ENCODE data around the gene KIF5C.
"Not testable (repeated sequence)": the region's sequence is repeated elsewhere in the genome, so short reads cannot be mapped to it uniquely, and the experiment has no call there.

The KIF5C gene

GRCh38 chr2:148874868-148875341 is at the start of gene KIF5C:
TSS of gene KIF5C (plus strand) at chr2:148875227. CDS start at chr2:148875618, 391 bp downstream.
- DNase-seq (ENCODE audit: low spot score), result peak; percentile 87

GRCh38 chr2:148826791-148827190 is 48.2 kb upstream of the KIF5C start:
- no peak for DNase-seq (ENCODE audit: low spot score)

- DNase-seq (ENCODE audit: low spot score), result no peak
These were observed 46.1 kb upstream of the KIF5C start for GRCh38 chr2:148828941-148829340.

GRCh38 chr2:148829618-148830017 is 45.4 kb upstream of the KIF5C start:
- no peak for DNase-seq (ENCODE audit: low spot score)

GRCh38 chr2:148832637-148833036 is 42.4 kb upstream of the KIF5C start:
- DNase-seq (ENCODE audit: low spot score), result no peak

- DNase-seq (ENCODE audit: low spot score), result no peak
These were observed 33.0 kb upstream of the KIF5C start for GRCh38 chr2:148842050-148842449.

GRCh38 chr2:148848146-148848545 is 26.9 kb upstream of the KIF5C start:
- DNase-seq (ENCODE audit: low spot score), result no peak

- no peak for DNase-seq (ENCODE audit: low spot score)
These were observed 21.6 kb upstream of the KIF5C start for GRCh38 chr2:148853458-148853857.

GRCh38 chr2:148860037-148860436 is 15.0 kb upstream of the KIF5C start:
- DNase-seq (ENCODE audit: low spot score), result no peak

- no peak for DNase-seq (ENCODE audit: low spot score)
These were observed 13.7 kb upstream of the KIF5C start for GRCh38 chr2:148861367-148861766.

- DNase-seq (ENCODE audit: low spot score), result not testable (repeated sequence)
These were observed 12.5 kb upstream of the KIF5C start for GRCh38 chr2:148862478-148862877.

- no peak for DNase-seq (ENCODE audit: low spot score)
These were observed 9.5 kb upstream of the KIF5C start for GRCh38 chr2:148865512-148865911.

- no peak for DNase-seq (ENCODE audit: low spot score)
These were observed 8.9 kb upstream of the KIF5C start for GRCh38 chr2:148866091-148866490.

- no peak for DNase-seq (ENCODE audit: low spot score)
These were observed 7.8 kb upstream of the KIF5C start for GRCh38 chr2:148867079-148867769.

- no peak for DNase-seq (ENCODE audit: low spot score)
These were observed 492 bp downstream of the KIF5C start for GRCh38 chr2:148875387-148876051.

GRCh38 chr2:148876202-148876594 is 1.2 kb downstream of the KIF5C start:
- peak; percentile 32 for DNase-seq (ENCODE audit: low spot score)

GRCh38 chr2:148876595-148877402 is 1.8 kb downstream of the KIF5C start:
- DNase-seq (ENCODE audit: low spot score), result peak; percentile 75

- DNase-seq (ENCODE audit: low spot score), result no peak
These were observed 2.3 kb downstream of the KIF5C start for GRCh38 chr2:148877403-148877740.

GRCh38 chr2:148880636-148881035 is 5.6 kb downstream of the KIF5C start:
- DNase-seq (ENCODE audit: low spot score), result no peak

- DNase-seq (ENCODE audit: low spot score), result peak; percentile 38
These were observed 7.0 kb downstream of the KIF5C start for GRCh38 chr2:148882051-148882450.

GRCh38 chr2:148885209-148885608 is 10.2 kb downstream of the KIF5C start:
- DNase-seq (ENCODE audit: low spot score), result no peak

- no peak for DNase-seq (ENCODE audit: low spot score)
These were observed 11.0 kb downstream of the KIF5C start for GRCh38 chr2:148885988-148886387.

Measured in HuH-7.5 (cell line).